Uterus (tissue), 2 donors: ENCODE data around the gene ST7.

ENCODE experiments used
- CTCF ChIP-seq, 4 experiments: fragments of 200-600 bp in 2 of 4; fragments of 450-650 bp in 2 of 4; sonication (generic) in 2 of 4; IDR thresholded peaks; one replicate each; pipeline ENCODE4 v1.5.1; 2016 to 2019; ENCODE audit warnings: antibody characterized with exemption in 4 of 4, mild to moderate bottlenecking in 2 of 4, moderate library complexity in 1 of 4
- POLR2A ChIP-seq, 2 donors: fragments of 450-650 bp; IDR thresholded peaks; one replicate each; pipeline ENCODE4 v1.6.1; 2016; ENCODE audit warnings: antibody characterized with exemption in 2 of 2, mild to moderate bottlenecking in 1 of 2, moderate library complexity in 1 of 2

DNA sequence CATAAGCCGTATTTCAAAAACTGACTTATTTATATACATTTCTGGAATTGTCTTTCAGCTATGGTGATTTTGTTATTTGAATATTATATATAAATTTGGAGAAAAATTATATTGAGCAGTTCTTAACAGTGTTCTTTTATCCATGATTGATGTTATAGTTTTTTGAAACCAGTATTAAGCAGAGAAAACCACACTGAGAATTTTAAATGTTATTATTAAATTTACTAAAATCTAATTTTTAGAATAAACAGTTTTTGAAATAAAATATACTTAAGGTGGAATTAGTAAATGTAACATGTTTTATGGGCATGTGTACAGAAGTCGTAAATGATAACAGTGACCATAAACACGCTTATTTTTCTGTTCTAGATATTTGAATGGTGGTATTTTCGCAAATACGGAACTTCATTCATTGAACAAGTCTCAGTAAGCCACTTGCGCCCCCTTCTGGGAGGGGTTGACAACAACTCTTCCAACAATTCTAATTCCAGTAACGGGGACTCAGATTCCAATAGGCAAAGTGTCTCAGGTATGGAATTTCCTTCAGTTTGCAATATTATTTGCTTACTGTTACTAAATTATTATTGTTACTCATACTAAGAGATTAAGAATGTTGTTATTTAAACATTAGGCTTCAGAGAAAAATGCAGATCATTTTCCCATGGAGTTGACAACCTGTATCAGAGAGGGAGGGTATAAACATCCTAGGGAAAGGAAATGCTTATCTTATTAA lies 166.1 kb downstream of the ST7 start:
- TF ChIP-seq CTCF (IDR thresholded peaks at IDR 0.05) (peak; percentile 78 to 80 (median 79)), POLR2A (IDR thresholded peaks at IDR 0.05) (no peak)
